D721Med (cell line): ENCODE measurements around the gene BCL2L11.

Experiments
- DNase-seq: peaks from one replicate; pipeline ENCODE4 v3.0.0; 2011; ENCODE audit warnings: low spot score; ENCODE audit not compliant: insufficient read length
- FAIRE-seq: peaks from 2 replicates; lab custom pipeline; 2011; peaks lifted over from hg19 to GRCh38; lab: Jason Lieb, UNC
- CTCF ChIP-seq: IDR thresholded peaks from 2 replicates; pipeline ENCODE4 v1.5.1; 2012; ENCODE audit warnings: mild to moderate bottlenecking, control low read depth; ENCODE audit not compliant: insufficient read depth; ENCODE audit errors: missing control alignments

The BCL2L11 gene

GRCh38 chr2:111169924-111170323, 49.2 kb downstream of the BCL2L11 start:
- FAIRE-seq (no peak), DNase-seq (no peak)
- TF ChIP-seq CTCF, result no peak

GRCh38 chr2:111171337-111171930, 50.7 kb downstream of the BCL2L11 start:
- TF ChIP-seq CTCF, result no peak
- DNase-seq (no peak), FAIRE-seq (no peak)

- DNase-seq (no peak), FAIRE-seq (no peak)
- TF ChIP-seq CTCF, result no peak
Measured at GRCh38 chr2:111172666-111173065, 52.0 kb downstream of the BCL2L11 start.

GRCh38 chr2:111173338-111173737, 52.6 kb downstream of the BCL2L11 start:
- no peak for DNase-seq
- no peak for TF ChIP-seq CTCF
- no peak for FAIRE-seq

GRCh38 chr2:111173856-111174255, 53.1 kb downstream of the BCL2L11 start:
- no peak for DNase-seq
- no peak for TF ChIP-seq CTCF
- FAIRE-seq, result no peak

- FAIRE-seq (no peak), DNase-seq (no peak)
- no peak for TF ChIP-seq CTCF
Measured at GRCh38 chr2:111175615-111176014, 54.9 kb downstream of the BCL2L11 start.

GRCh38 chr2:111176388-111176787, 55.7 kb downstream of the BCL2L11 start:
- no peak for FAIRE-seq
- DNase-seq, result no peak
- no peak for TF ChIP-seq CTCF
